ENCODE measurements around the gene BABAM2. TPM values are rescaled to one million over a fixed set of nuclear protein-coding genes. Genes with fewer than 3 reads are reported as not detected.

The BABAM2 gene
- total RNA-seq, 1 donor from 2014 or later = 34.6 TPM

GRCh38 chr2:28161466-28161865 lies 270.9 kb downstream of the BABAM2 start:
- peaks cover 6% of the 10 kb centered on the region for H3K36me3 Mint-ChIP-seq
- no peaks in the 10 kb centered on the region for H3K4me1 ChIP-seq
- no peaks in the 10 kb centered on the region for H3K36me3 ChIP-seq
- no peak overlapping the region for H3K9ac ChIP-seq
- H4K20me1 ChIP-seq (ENCODE audit: low read depth) = no peaks in the 10 kb centered on the region
- peaks cover 3% of the 10 kb centered on the region for H3K9me3 Mint-ChIP-seq
- no peak overlapping the region for H3K4me3 ChIP-seq
- H3F3A ChIP-seq (ENCODE audit: low read depth) = no peaks in the 10 kb centered on the region
- H3K27me3 ChIP-seq = no peaks in the 10 kb centered on the region
- no peak overlapping the region for H3K4me2 ChIP-seq
- DNase-seq (ENCODE audit: low spot score) = no peak
- no peaks in the 10 kb centered on the region for H3K9me3 ChIP-seq (ENCODE audit: low read depth)
- H3K27ac ChIP-seq = no peak overlapping the region
- no peaks in the 10 kb centered on the region for H3K27me3 Mint-ChIP-seq (ENCODE audit: insufficient read depth, low read depth)
- H3K4me3 Mint-ChIP-seq = no peak overlapping the region
- H3K4me1 Mint-ChIP-seq = peaks cover 7% of the 10 kb centered on the region
- no peak overlapping the region for H3K27ac Mint-ChIP-seq
- TF ChIP-seq EZH2phosphoT487 (IDR thresholded peaks at IDR 0.05) (no peak), EZH2 (IDR thresholded peaks at IDR 0.05) (no peak)
- no peak overlapping the region for H2AFZ ChIP-seq (replicated peaks)
- H3K79me2 ChIP-seq (ENCODE audit: low read depth) = no peaks in the 10 kb centered on the region

- Histone ChIP-seq H3K79me2 (ENCODE audit: low read depth) (no peaks in the 10 kb centered on the region), H3K36me3 (no peaks in the 10 kb centered on the region), H3F3A (ENCODE audit: low read depth) (no peaks in the 10 kb centered on the region), H4K20me1 (ENCODE audit: low read depth) (no peaks in the 10 kb centered on the region), H3K4me1 (no peaks in the 10 kb centered on the region), H3K4me3 (no peak overlapping the region), H3K4me2 (no peak overlapping the region), H2AFZ (replicated peaks) (no peak overlapping the region), H3K9me3 (ENCODE audit: low read depth) (no peaks in the 10 kb centered on the region), H3K9ac (no peak overlapping the region), H3K27ac (no peak overlapping the region), H3K27me3 (no peaks in the 10 kb centered on the region)
- TF ChIP-seq EZH2 (IDR thresholded peaks at IDR 0.05) (no peak), CTCF (IDR thresholded peaks at IDR 0.05) (no peak), EZH2phosphoT487 (IDR thresholded peaks at IDR 0.05) (no peak)
- H3K27me3 Mint-ChIP-seq (ENCODE audit: insufficient read depth, low read depth) = no peaks in the 10 kb centered on the region
- H3K4me1 Mint-ChIP-seq = peaks cover 7% of the 10 kb centered on the region
- H3K4me3 Mint-ChIP-seq = no peak overlapping the region
- H3K36me3 Mint-ChIP-seq = peaks cover 2% of the 10 kb centered on the region
- no peaks in the 10 kb centered on the region for H3K9me3 Mint-ChIP-seq
- H3K27ac Mint-ChIP-seq = no peak overlapping the region
- DNase-seq (ENCODE audit: low spot score) = no peak
Observed at GRCh38 chr2:28162564-28162963, 272.0 kb downstream of the BABAM2 start.

GRCh38 chr2:28163028-28163427 lies 272.5 kb downstream of the BABAM2 start:
- Histone ChIP-seq H3F3A (ENCODE audit: low read depth) (no peaks in the 10 kb centered on the region), H3K4me3 (no peak overlapping the region), H3K4me2 (no peak overlapping the region), H2AFZ (replicated peaks) (no peak overlapping the region), H3K9ac (no peak overlapping the region), H3K9me3 (ENCODE audit: low read depth) (no peaks in the 10 kb centered on the region), H3K79me2 (ENCODE audit: low read depth) (no peaks in the 10 kb centered on the region), H3K27me3 (no peaks in the 10 kb centered on the region), H4K20me1 (ENCODE audit: low read depth) (no peaks in the 10 kb centered on the region), H3K27ac (no peak overlapping the region), H3K4me1 (no peaks in the 10 kb centered on the region), H3K36me3 (no peaks in the 10 kb centered on the region)
- peak overlapping the region; percentile 7 for H3K27ac Mint-ChIP-seq
- TF ChIP-seq EZH2phosphoT487 (IDR thresholded peaks at IDR 0.05) (no peak), EZH2 (IDR thresholded peaks at IDR 0.05) (no peak), CTCF (IDR thresholded peaks at IDR 0.05) (no peak)
- no peak for DNase-seq (ENCODE audit: low spot score)
- no peaks in the 10 kb centered on the region for H3K9me3 Mint-ChIP-seq
- no peak overlapping the region for H3K4me3 Mint-ChIP-seq
- H3K36me3 Mint-ChIP-seq = peaks cover 2% of the 10 kb centered on the region
- H3K4me1 Mint-ChIP-seq = peaks cover 7% of the 10 kb centered on the region
- no peaks in the 10 kb centered on the region for H3K27me3 Mint-ChIP-seq (ENCODE audit: insufficient read depth, low read depth)

GRCh38 chr2:28163627-28164279 lies 273.2 kb downstream of the BABAM2 start:
- TF ChIP-seq CTCF (IDR thresholded peaks at IDR 0.05) = no peak
- no peak for TF ChIP-seq EZH2phosphoT487 (IDR thresholded peaks at IDR 0.05)
- TF ChIP-seq EZH2 (IDR thresholded peaks at IDR 0.05) = no peak
- H3K4me1 ChIP-seq = no peaks in the 10 kb centered on the region
- no peaks in the 10 kb centered on the region for H3K79me2 ChIP-seq (ENCODE audit: low read depth)
- no peak overlapping the region for H3K27ac ChIP-seq
- H3F3A ChIP-seq (ENCODE audit: low read depth) = no peaks in the 10 kb centered on the region
- no peak overlapping the region for H3K4me3 Mint-ChIP-seq
- H3K4me2 ChIP-seq = no peak overlapping the region
- no peaks in the 10 kb centered on the region for H3K9me3 ChIP-seq (ENCODE audit: low read depth)
- no peaks in the 10 kb centered on the region for H4K20me1 ChIP-seq (ENCODE audit: low read depth)
- no peak for DNase-seq (ENCODE audit: low spot score)
- no peak overlapping the region for H3K9ac ChIP-seq
- H2AFZ ChIP-seq (replicated peaks) = no peak overlapping the region
- no peaks in the 10 kb centered on the region for H3K27me3 ChIP-seq
- H3K4me1 Mint-ChIP-seq = peaks cover 7% of the 10 kb centered on the region
- H3K36me3 Mint-ChIP-seq = peaks cover 2% of the 10 kb centered on the region
- H3K4me3 ChIP-seq = no peak overlapping the region
- no peaks in the 10 kb centered on the region for H3K36me3 ChIP-seq
- no peaks in the 10 kb centered on the region for H3K27me3 Mint-ChIP-seq (ENCODE audit: insufficient read depth, low read depth)
- peak overlapping the region; percentile 7 for H3K27ac Mint-ChIP-seq
- no peaks in the 10 kb centered on the region for H3K9me3 Mint-ChIP-seq

Data from neural progenitor cell (in vitro differentiated cells).